GM12875 (cell line): ENCODE data around the gene HOXD10.

Source experiments
- H3K4me3 ChIP-seq: one replicate; pipeline ENCODE4 v1.5.1; 2011; ENCODE audit warnings: low read depth, low read length, control low read depth
- TF ChIP-seq, protein P1 (sequence below): IDR thresholded peaks from 2 replicates; pipeline ENCODE4 v1.5.1; 2011; ENCODE audit warnings: low read depth, mild to moderate bottlenecking, control low read depth, inconsistent platforms, low read length, moderate library complexity, borderline replicate concordance; ENCODE audit not compliant: insufficient read depth

Gene HOXD10

GRCh38 chr2:176098366-176099158, 18.0 kb upstream of the HOXD10 start:
- TF ChIP-seq, protein P1, sequence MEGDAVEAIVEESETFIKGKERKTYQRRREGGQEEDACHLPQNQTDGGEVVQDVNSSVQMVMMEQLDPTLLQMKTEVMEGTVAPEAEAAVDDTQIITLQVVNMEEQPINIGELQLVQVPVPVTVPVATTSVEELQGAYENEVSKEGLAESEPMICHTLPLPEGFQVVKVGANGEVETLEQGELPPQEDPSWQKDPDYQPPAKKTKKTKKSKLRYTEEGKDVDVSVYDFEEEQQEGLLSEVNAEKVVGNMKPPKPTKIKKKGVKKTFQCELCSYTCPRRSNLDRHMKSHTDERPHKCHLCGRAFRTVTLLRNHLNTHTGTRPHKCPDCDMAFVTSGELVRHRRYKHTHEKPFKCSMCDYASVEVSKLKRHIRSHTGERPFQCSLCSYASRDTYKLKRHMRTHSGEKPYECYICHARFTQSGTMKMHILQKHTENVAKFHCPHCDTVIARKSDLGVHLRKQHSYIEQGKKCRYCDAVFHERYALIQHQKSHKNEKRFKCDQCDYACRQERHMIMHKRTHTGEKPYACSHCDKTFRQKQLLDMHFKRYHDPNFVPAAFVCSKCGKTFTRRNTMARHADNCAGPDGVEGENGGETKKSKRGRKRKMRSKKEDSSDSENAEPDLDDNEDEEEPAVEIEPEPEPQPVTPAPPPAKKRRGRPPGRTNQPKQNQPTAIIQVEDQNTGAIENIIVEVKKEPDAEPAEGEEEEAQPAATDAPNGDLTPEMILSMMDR, result no peak
- no peak overlapping the region for H3K4me3 ChIP-seq

DNA sequence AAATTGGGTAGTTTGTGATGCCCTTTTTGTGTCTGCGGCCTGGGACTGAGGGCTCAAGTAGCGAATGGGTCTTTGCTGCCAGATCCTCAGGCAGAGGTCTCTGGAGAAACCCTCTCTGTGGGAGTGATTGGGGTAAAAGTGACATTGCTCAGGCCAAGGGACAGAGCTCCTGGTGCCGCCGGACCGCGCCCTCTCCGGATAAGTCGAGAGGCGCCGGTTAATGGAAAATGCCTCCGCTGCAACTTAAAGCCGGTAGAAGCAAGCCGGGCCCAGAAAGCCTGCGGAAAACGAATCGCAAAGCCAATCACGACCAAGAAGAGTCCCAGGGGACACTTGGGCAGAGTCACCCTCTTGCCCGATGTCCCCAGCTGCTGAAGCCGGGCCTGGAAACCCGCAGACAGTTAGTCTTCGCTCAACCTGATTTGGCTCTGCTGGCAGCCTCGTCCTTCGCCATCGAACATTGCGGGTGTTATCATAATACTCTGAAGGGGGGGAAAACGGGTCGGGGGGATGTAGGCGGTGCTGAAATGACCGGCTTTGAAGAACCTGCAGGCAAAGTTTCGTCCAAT, 17.3 kb upstream of the HOXD10 start:
- no peak overlapping the region for H3K4me3 ChIP-seq
- TF ChIP-seq, protein P1, result no peak

DNA sequence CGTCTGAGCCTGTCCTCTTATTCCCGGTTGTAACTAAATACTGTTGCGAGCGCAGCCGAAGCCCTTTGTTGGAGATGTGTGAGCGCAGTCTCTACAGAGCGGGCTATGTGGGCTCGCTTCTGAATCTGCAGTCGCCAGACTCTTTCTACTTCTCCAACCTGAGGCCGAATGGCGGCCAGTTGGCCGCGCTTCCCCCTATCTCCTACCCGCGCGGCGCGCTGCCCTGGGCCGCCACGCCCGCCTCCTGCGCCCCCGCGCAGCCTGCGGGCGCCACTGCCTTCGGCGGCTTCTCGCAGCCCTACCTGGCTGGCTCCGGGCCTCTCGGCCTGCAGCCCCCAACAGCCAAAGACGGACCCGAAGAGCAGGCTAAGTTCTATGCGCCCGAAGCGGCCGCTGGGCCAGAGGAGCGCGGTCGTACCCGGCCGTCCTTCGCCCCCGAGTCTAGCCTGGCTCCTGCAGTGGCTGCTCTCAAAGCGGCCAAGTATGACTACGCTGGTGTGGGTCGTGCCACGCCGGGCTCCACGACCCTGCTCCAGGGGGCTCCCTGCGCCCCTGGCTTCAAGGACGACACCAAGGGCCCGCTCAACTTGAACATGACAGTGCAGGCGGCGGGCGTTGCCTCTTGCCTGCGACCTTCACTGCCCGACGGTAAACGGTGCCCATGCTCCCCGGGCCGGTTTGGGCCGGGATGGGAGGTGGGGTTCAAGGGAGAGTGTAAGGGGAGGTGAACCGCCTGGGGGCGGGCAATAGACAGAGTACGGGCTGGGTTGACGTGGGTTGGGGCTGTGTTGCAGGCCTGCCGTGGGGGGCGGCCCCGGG, 16.6 kb upstream of the HOXD10 start, which contains the start of gene HOXD12:
HOXD12 (plus strand) TSS at position 68 of the 819 bp plus-strand sequence; CDS start at position 75, 7 bp downstream.
- H3K4me3 ChIP-seq, result no peak within 1 kb of the TSS
- TF ChIP-seq, protein P1, result no peak

DNA sequence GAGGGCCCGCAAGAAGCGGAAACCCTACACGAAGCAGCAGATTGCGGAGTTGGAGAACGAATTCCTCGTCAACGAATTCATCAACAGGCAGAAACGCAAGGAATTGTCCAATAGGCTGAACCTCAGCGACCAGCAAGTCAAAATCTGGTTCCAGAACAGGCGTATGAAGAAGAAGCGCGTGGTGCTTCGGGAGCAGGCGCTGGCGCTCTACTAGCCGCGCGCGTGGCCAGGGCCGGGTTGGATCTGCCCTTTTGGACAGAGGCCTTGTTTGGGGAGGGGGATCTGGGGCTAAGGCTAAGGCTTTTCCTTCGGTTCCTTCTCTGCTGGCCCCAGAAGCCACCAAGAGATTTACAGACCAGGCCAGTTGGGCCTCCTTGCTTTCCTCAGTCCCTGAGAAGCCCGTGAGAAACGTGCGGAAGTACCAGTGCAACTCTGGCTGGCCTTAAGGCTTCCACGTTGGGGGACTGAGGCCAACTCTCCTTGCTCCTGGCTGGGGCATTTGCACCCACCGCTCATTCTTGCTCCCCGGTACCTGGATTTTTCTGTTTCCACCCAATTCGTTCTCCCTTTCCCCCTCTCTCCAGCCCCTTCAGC, 15.9 kb upstream of the HOXD10 start:
- TF ChIP-seq, protein P1, result no peak
- no peak overlapping the region for H3K4me3 ChIP-seq

- TF ChIP-seq, protein P1, result no peak
- no peak overlapping the region for H3K4me3 ChIP-seq
Observed at GRCh38 chr2:176101216-176101830, 15.3 kb upstream of the HOXD10 start.

DNA sequence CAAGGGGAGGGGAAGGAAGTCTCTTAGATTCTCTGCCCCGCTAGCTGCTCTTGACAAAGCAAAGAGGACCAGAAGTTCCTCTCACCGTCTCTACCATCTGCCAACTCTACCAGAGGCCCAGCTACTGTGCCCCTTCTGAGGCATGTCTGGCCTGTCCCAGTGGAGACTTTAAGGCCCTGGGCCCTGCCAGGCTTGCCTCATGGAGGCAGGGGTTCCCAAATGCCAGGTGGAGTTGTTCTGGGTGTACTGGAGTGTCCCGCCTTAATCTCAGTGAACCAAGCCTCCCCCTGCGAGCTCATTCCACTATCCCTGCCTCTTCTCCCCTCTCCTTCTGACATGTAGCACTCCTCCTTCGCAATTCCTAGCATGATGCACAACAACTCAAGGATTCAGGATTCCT, 14.7 kb upstream of the HOXD10 start:
- TF ChIP-seq, protein P1, result no peak
- no peak overlapping the region for H3K4me3 ChIP-seq
